Measurements from ENCODE around the gene FAM177B.

FAM177B gene

GRCh38 chr1:222785529-222785928, 48.5 kb downstream of the FAM177B start:
- H3K4me3 ChIP-seq (ENCODE audit: low read depth, low read length): no peak overlapping the region
- no peak for TF ChIP-seq CTCF (conservative IDR thresholded peaks at IDR 0.05; ENCODE audit: low read depth, low read length)
- no peak for DNase-seq (ENCODE audit: low read depth)

GRCh38 chr1:222786121-222786520, 49.1 kb downstream of the FAM177B start:
- TF ChIP-seq CTCF (conservative IDR thresholded peaks at IDR 0.05; ENCODE audit: low read depth, low read length): no peak
- no peak for DNase-seq (ENCODE audit: low read depth)

DNA sequence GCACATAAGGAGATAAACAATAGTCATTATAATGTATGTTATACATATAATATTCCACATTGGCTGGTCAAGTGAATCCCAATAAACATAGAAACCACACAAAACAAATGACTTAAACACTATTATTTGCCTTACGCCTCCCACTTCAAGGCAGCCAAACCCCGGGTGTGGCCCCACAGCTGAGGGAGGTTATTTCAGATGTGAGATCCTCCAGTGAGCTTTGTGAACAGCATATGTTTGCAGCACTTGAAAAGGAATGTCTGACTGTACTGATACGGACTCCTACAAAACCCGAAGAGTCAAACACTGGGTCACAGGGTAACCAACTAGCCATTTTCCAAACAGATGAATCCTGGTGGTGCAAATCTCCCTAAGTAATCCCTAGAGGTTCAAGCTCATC, 50.7 kb downstream of the FAM177B start:
- H3K4me3 ChIP-seq (ENCODE audit: low read depth, low read length): no peak overlapping the region
- DNase-seq (ENCODE audit: low read depth): no peak
- no peak for TF ChIP-seq CTCF (conservative IDR thresholded peaks at IDR 0.05; ENCODE audit: low read depth, low read length)

More at GRCh38 chr1:222786121-222786520, 49.1 kb downstream of the FAM177B start:
- no peak overlapping the region for H3K4me3 ChIP-seq (ENCODE audit: low read depth, low read length)

DNA sequence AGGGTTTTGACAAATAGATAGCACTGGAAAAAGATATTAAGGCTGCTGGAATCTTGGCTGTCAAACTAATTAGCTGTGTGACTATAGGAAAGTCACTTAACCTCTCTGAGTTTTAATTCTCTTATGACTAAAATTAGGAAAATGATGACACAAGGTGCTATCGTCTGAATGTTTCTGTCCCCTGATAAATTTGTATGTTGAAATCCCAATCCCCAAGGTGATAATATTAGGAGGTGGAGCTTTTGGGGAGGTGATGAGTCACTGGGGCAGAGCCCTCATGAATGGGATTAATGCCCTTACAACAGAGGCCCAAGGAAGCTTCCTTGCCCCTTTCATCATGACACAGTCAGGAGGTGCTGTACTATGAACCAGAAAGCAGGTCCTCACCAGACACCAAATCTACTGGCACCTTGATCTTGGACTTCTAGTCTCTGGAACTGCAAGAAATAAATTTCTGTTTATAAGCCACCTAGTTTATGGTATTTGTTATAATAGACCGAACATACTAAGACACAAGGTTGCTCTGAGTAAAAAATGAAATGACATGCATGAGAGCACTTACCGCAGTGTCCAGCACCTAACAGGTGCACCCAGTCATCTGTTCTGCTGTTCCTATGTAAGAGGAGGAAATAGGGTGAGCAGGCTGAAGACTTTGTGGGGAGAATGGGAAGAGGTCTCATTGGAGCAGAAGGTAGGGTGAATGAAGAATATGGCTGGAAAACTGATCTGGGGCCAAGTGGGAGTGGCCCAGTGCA, 51.6 kb downstream of the FAM177B start:
- TF ChIP-seq CTCF (conservative IDR thresholded peaks at IDR 0.05; ENCODE audit: low read depth, low read length): no peak

DNA sequence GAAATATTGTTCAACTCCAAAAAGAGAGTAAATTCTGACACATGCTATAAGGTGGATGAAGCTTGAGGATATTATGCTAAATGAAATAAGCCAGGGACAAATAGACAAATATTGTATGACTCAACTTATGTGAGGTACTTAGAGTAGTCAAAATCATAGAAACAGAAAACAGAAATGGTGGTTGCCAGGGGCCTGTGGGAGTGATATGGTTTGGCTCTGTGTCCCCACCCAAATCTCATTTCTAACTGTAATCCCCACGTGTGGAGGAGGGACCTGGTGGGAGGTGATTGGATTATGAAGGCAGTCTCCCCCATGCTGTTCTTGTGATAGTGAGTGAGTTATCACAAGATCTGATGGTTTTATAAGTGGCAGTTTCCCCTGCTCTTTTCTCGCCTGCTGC, 53.1 kb downstream of the FAM177B start:
- no peak for TF ChIP-seq CTCF (conservative IDR thresholded peaks at IDR 0.05; ENCODE audit: low read depth, low read length)
- H3K4me3 ChIP-seq (ENCODE audit: low read depth, low read length): no peak overlapping the region
- DNase-seq (ENCODE audit: low read depth): no peak

More for the DNA sequence above, 51.6 kb downstream of the FAM177B start:
- DNase-seq (ENCODE audit: low read depth): no peak
- no peak overlapping the region for H3K4me3 ChIP-seq (ENCODE audit: low read depth, low read length)

DNA sequence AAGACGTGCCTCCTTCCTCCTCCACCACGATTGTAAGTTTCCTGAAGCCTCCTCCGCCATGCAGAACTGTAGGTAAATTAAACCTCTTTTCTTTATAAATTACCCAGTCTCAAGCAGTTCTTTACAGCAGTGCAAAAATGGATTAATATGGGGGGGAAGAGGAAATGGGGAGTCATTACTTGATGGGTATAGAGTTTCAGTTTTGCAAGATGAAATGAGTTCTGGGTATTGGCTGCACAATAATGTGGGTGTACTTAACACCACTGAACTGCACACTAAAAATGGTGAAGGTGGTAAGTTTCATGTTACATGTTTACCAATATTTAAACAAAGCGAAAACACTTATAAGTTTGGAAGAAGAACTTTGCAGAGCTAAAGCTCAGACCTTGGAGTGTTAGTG, 53.5 kb downstream of the FAM177B start:
- TF ChIP-seq CTCF (conservative IDR thresholded peaks at IDR 0.05; ENCODE audit: low read depth, low read length): no peak
- H3K4me3 ChIP-seq (ENCODE audit: low read depth, low read length): no peak overlapping the region
- no peak for DNase-seq (ENCODE audit: low read depth)
